ENCODE data around the gene S100A7A. TPM values are rescaled to one million over a fixed set of nuclear protein-coding genes. Genes with fewer than 3 reads are reported as not detected.

Gene S100A7A
- total RNA-seq, 1 donor from 2014 or later: not detected

- H3K4me3 ChIP-seq: no peak overlapping the region
- no peak for TF ChIP-seq CTCF (IDR thresholded peaks at IDR 0.05)
- H3K4me1 ChIP-seq: no peaks in the 10 kb centered on the region
- DNase-seq (ENCODE audit: low spot score in 2 of 2): no peak
- H3K27me3 ChIP-seq: no peaks in the 10 kb centered on the region
- intact Hi-C loops (cut with DNase I): no loop called here
- no peaks in the 10 kb centered on the region for H3K9me3 ChIP-seq
- no peak overlapping the region for H3K27ac ChIP-seq
- H3K36me3 ChIP-seq: no peaks in the 10 kb centered on the region
These were observed 21.9 kb upstream of the S100A7A start for GRCh38 chr1:153394391-153394790.

GRCh38 chr1:153395136-153395685 is 21.1 kb upstream of the S100A7A start:
- Histone ChIP-seq H3K4me3 (no peak overlapping the region), H3K27ac (no peak overlapping the region), H3K9me3 (no peaks in the 10 kb centered on the region), H3K4me1 (no peaks in the 10 kb centered on the region), H3K27me3 (no peaks in the 10 kb centered on the region), H3K36me3 (no peaks in the 10 kb centered on the region)
- no peak for DNase-seq (ENCODE audit: low spot score in 2 of 2)
- TF ChIP-seq CTCF (IDR thresholded peaks at IDR 0.05): no peak
- intact Hi-C loops (cut with DNase I): no loop called here

- Histone ChIP-seq H3K4me1 (no peaks in the 10 kb centered on the region), H3K36me3 (no peaks in the 10 kb centered on the region), H3K27me3 (no peaks in the 10 kb centered on the region), H3K27ac (no peak overlapping the region), H3K9me3 (no peaks in the 10 kb centered on the region), H3K4me3 (no peak overlapping the region)
- TF ChIP-seq CTCF (IDR thresholded peaks at IDR 0.05): no peak
- intact Hi-C loops (cut with DNase I): no loop called here
- no peak for DNase-seq (ENCODE audit: low spot score in 2 of 2)
These were observed 20.5 kb upstream of the S100A7A start for GRCh38 chr1:153395776-153396175.

- no peaks in the 10 kb centered on the region for H3K9me3 ChIP-seq
- no peak overlapping the region for H3K27ac ChIP-seq
- DNase-seq (ENCODE audit: low spot score in 2 of 2): no peak
- no peaks in the 10 kb centered on the region for H3K36me3 ChIP-seq
- intact Hi-C loops (cut with DNase I): no loop called here
- no peaks in the 10 kb centered on the region for H3K27me3 ChIP-seq
- no peak overlapping the region for H3K4me3 ChIP-seq
- TF ChIP-seq CTCF (IDR thresholded peaks at IDR 0.05): no peak
- no peaks in the 10 kb centered on the region for H3K4me1 ChIP-seq
These were observed 19.9 kb upstream of the S100A7A start for GRCh38 chr1:153396461-153396860.

- H3K27ac ChIP-seq: no peak overlapping the region
- no peaks in the 10 kb centered on the region for H3K9me3 ChIP-seq
- H3K36me3 ChIP-seq: no peaks in the 10 kb centered on the region
- H3K4me3 ChIP-seq: no peak overlapping the region
- H3K27me3 ChIP-seq: no peaks in the 10 kb centered on the region
- intact Hi-C loops (cut with DNase I): no loop called here
- TF ChIP-seq CTCF (IDR thresholded peaks at IDR 0.05): no peak
- no peaks in the 10 kb centered on the region for H3K4me1 ChIP-seq
- no peak for DNase-seq (ENCODE audit: low spot score in 2 of 2)
These were observed 19.0 kb upstream of the S100A7A start for GRCh38 chr1:153397051-153397923.

Measured in ascending aorta (tissue), 2 donors.